B cell (primary cell): Measurements from ENCODE around the gene TMEM239. TPM values are rescaled to one million over a fixed set of nuclear protein-coding genes. Genes with fewer than 3 reads are reported as not detected.

Experiments used
- ATAC-seq: fragments of 200-7000 bp; cut with Tn5 transposase; one replicate; pipeline ENCODE4 v1.10.0; 2021; ENCODE audit warnings: low read depth, mild to moderate bottlenecking, moderate number of reproducible peaks, moderate library complexity
- CTCF ChIA-PET: fragments of 350-600 bp; sonication (Branson Sonifier 250); formaldehyde crosslinking; loops from one replicate; lab custom pipeline; 2021; ENCODE audit warnings: antibody characterized with exemption, inconsistent platforms; lab: Charles Lee
- POLR2A ChIA-PET: fragments of 350-600 bp; sonication (Branson Sonifier 250); formaldehyde crosslinking; loops from one replicate; lab custom pipeline; 2021; ENCODE audit warnings: antibody characterized with exemption; lab: Charles Lee
- DNase-seq: peaks from one replicate; pipeline ENCODE4 v3.0.0; 2013
- H2AFZ ChIP-seq: 2 replicates; pipeline ENCODE4 v1.6.1; 2012; ENCODE audit warnings: mild to moderate bottlenecking, low read depth, low read length; ENCODE audit not compliant: insufficient read depth, poor library complexity, severe bottlenecking
- H3K27ac ChIP-seq, 2 donors: 1 replicate in 1 of 2; 2 replicates in 1 of 2; pipeline ENCODE4 v1.5.1; 2012 to 2013; ENCODE audit warnings: low read length in 2 of 2, mild to moderate bottlenecking in 2 of 2, moderate library complexity in 1 of 2
- H3K27me3 ChIP-seq, 4 experiments: fragments of 200-600 bp in 1 of 4; sonication (generic) in 1 of 4; replicated peaks in 1 of 4; 1 replicate in 2 of 4; 2 replicates in 2 of 4; pipeline versions ENCODE4 v1.6.1 to v1.7.0; 2013 to 2016; ENCODE audit warnings: low read length in 3 of 4, mild to moderate bottlenecking in 2 of 4, mixed read lengths in 1 of 4, moderate library complexity in 1 of 4; ENCODE audit not compliant: insufficient read depth in 4 of 4, control insufficient read depth in 3 of 4; ENCODE audit errors: control extremely low read depth in 1 of 4
- H3K36me3 ChIP-seq, 2 experiments: replicated peaks in 1 of 2; 1 replicate in 1 of 2; 2 replicates in 1 of 2; pipeline versions ENCODE4 v1.6.1 to v1.7.1; 2013; ENCODE audit warnings: low read length in 1 of 2; ENCODE audit not compliant: insufficient read depth in 2 of 2, control insufficient read depth in 1 of 2; ENCODE audit errors: control extremely low read depth in 1 of 2, extremely low read depth in 1 of 2
- H3K4me1 ChIP-seq, 2 donors: fragments of 200-600 bp in 1 of 2; sonication (generic) in 1 of 2; 1 replicate in 1 of 2; 2 replicates in 1 of 2; pipeline versions ENCODE4 v1.5.1 to v1.6.1; 2013 to 2017; ENCODE audit warnings: low read length in 2 of 2; ENCODE audit not compliant: control insufficient read depth in 2 of 2, insufficient read depth in 2 of 2
- H3K4me2 ChIP-seq: replicated peaks from 2 replicates; pipeline ENCODE3; 2012; ENCODE audit warnings: mild to moderate bottlenecking, low read depth, low read length; ENCODE audit not compliant: poor library complexity, severe bottlenecking
- H3K4me3 ChIP-seq, 5 experiments: fragments of 200-600 bp in 1 of 5; sonication (generic) in 1 of 5; 1 replicate in 3 of 5; 2 replicates in 2 of 5; pipeline versions ENCODE4 v1.5.1 to v1.7.0; 2011 to 2016; ENCODE audit warnings: low read length in 4 of 5, mild to moderate bottlenecking in 4 of 5, low read depth in 2 of 5, control low read depth in 1 of 5, moderate library complexity in 1 of 5; ENCODE audit not compliant: insufficient read depth in 1 of 5; ENCODE audit errors: control extremely low read depth in 1 of 5, extremely low read depth in 1 of 5
- H3K79me2 ChIP-seq: fragments of 200-600 bp; sonication (generic); one replicate; pipeline ENCODE4 v1.6.0; 2016; ENCODE audit warnings: low read length; ENCODE audit not compliant: control insufficient read depth, insufficient read depth
- H3K9ac ChIP-seq: fragments of 200-600 bp; sonication (generic); 2 replicates; pipeline ENCODE4 v1.6.1; 2017; ENCODE audit warnings: mild to moderate bottlenecking, low read length, moderate library complexity
- H3K9me3 ChIP-seq, 3 donors: one replicate each; pipeline versions ENCODE4 v1.6.1 to v1.7.1; 2013; ENCODE audit warnings: low read length in 2 of 3; ENCODE audit not compliant: control insufficient read depth in 2 of 3, insufficient read depth in 1 of 3; ENCODE audit errors: control extremely low read depth in 1 of 3
- H4K20me1 ChIP-seq: 2 replicates; pipeline ENCODE4 v1.6.0; 2012; ENCODE audit warnings: mild to moderate bottlenecking, low read length; ENCODE audit not compliant: insufficient read depth, control insufficient read depth, poor library complexity, severe bottlenecking
- H3K27ac Mint-ChIP-seq: one replicate; pipeline ENCODE4 v1.8.0; 2021; ENCODE audit warnings: mixed read lengths
- H3K27me3 Mint-ChIP-seq: one replicate; pipeline ENCODE4 v1.8.0; 2021; ENCODE audit warnings: mixed read lengths
- H3K4me1 Mint-ChIP-seq: one replicate; pipeline ENCODE4 v1.8.0; 2021; ENCODE audit warnings: mixed read lengths
- H3K4me3 Mint-ChIP-seq: one replicate; pipeline ENCODE4 v1.8.0; 2021; ENCODE audit warnings: mixed read lengths
- H3K9me3 Mint-ChIP-seq: one replicate; pipeline ENCODE4 v1.8.0; 2022; ENCODE audit warnings: mixed read lengths; ENCODE audit not compliant: insufficient read depth
- EZH2 ChIP-seq: IDR thresholded peaks from 2 replicates; pipeline ENCODE4 v1.6.1; 2012; ENCODE audit warnings: borderline replicate concordance, low read depth, mild to moderate bottlenecking, moderate library complexity, low read length; ENCODE audit not compliant: insufficient read depth, poor library complexity, severe bottlenecking
- WGBS: methylation state at CpG from one replicate; pipeline ENCODE4 v1.1.5; 2013; ENCODE audit warnings: missing lambda C conversion rate; ENCODE audit not compliant: insufficient coverage; 5-methylcytosine and 5-hydroxymethylcytosine counted together
- intact Hi-C: fragments of 100-400 bp; cut with micrococcal nuclease; formaldehyde crosslinking; loops from one replicate; pipeline ENCODE4 v1.10.0; 2022
- polyA plus RNA-seq: library from polyadenylated mRNA; depleted of rRNA; stranded (reverse); fragments of >200 nt; gene quantifications from 2 replicates; pipeline ENCODE4 v1.2.3, GENCODE V29; 2012
- total RNA-seq, 2 donors: library from RNA; stranded (reverse); fragments of 120-200 nt in 1 of 2; gene quantifications; 1 replicate in 1 of 2; 2 replicates in 1 of 2; pipeline versions ENCODE4 v1.2.3 to v1.2.4, GENCODE V29; 2013 to 2022
- TF ChIP-seq, protein P1 (sequence below): fragments of 200-600 bp; IDR thresholded peaks from one replicate; pipeline ENCODE4 v1.8.0; 2022; ENCODE audit warnings: antibody characterized with exemption, mild to moderate bottlenecking

TMEM239 gene
- total and polyA plus RNA-seq, 2 donors (not counting 1 experiment from before 2014, with no cell fraction given) = not detected

DNA sequence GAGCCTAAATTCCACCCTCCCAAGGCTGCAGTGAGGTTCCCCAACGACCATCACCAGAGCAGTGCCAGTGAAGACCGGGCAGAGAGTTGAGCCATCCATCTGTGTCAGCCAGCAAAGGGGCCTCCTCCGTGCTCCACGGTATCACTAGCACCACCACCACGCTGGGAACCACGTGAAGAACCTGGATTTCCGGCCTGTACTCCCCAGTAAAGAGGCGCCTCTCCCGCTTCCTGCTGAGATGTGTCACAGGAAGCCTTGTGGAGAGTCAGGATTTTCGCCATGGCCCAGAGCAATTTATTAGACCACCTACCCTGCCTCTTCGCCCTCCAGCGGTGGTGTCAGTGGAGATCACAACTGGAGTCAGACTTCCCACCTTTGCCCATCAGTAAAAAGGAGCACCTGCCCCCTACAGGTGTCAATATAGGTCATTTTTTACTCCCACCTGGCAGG lies 44.5 kb upstream of the TMEM239 start:
- H3K27me3 Mint-ChIP-seq = peaks cover 40% of the 10 kb centered on the region
- H3K9me3 ChIP-seq = peaks cover 0 to 5% (median 0%) of the 10 kb centered on the region in 3 donors
- H3K27me3 ChIP-seq = peaks cover 0 to 15% (median 0%) of the 10 kb centered on the region in 4 experiments
- no peak overlapping the region for H3K4me3 ChIP-seq
- H3K27ac Mint-ChIP-seq = no peak overlapping the region
- ChIA-PET CTCF (no interaction called here), POLR2A (no interaction called here)
- H3K79me2 ChIP-seq = no peaks in the 10 kb centered on the region
- ATAC-seq (no peak), DNase-seq (no peak)
- no peak overlapping the region for H3K27ac ChIP-seq
- intact Hi-C loops = no loop called here
- no peak for TF ChIP-seq EZH2
- TF ChIP-seq, protein P1, sequence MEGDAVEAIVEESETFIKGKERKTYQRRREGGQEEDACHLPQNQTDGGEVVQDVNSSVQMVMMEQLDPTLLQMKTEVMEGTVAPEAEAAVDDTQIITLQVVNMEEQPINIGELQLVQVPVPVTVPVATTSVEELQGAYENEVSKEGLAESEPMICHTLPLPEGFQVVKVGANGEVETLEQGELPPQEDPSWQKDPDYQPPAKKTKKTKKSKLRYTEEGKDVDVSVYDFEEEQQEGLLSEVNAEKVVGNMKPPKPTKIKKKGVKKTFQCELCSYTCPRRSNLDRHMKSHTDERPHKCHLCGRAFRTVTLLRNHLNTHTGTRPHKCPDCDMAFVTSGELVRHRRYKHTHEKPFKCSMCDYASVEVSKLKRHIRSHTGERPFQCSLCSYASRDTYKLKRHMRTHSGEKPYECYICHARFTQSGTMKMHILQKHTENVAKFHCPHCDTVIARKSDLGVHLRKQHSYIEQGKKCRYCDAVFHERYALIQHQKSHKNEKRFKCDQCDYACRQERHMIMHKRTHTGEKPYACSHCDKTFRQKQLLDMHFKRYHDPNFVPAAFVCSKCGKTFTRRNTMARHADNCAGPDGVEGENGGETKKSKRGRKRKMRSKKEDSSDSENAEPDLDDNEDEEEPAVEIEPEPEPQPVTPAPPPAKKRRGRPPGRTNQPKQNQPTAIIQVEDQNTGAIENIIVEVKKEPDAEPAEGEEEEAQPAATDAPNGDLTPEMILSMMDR = no peak
- H4K20me1 ChIP-seq = no peaks in the 10 kb centered on the region
- H3K4me1 Mint-ChIP-seq = no peaks in the 10 kb centered on the region
- no peak overlapping the region for H2AFZ ChIP-seq
- H3K36me3 ChIP-seq = no peaks in the 10 kb centered on the region
- no peaks in the 10 kb centered on the region for H3K9me3 Mint-ChIP-seq
- 44% methylated on average over 9 of the region's 12 CpGs for WGBS
- H3K4me2 ChIP-seq = no peak overlapping the region
- H3K4me3 Mint-ChIP-seq = no peak overlapping the region
- H3K4me1 ChIP-seq = no peaks in the 10 kb centered on the region
- H3K9ac ChIP-seq = no peak overlapping the region

DNA sequence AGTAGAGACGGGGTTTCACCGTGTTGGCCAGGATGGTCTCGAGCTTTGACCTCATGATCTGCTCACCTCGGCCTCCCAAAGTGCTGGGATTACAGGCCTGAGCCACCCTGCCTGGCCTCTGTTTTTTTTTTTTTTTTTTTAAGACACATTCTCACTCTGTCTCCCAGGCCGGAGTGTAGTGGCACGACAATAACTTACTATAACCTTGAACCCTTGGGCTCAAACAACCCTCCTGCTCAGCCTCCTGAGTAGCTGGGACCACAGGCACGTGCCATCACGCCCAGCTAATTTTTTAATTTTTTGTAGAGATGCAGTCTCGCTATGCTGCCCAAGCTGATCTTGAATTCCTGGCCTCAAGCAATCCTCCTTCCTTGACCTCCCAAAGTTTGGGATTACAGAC lies 42.4 kb upstream of the TMEM239 start:
- no peak for TF ChIP-seq EZH2
- TF ChIP-seq, protein P1 = no peak
- POLR2A ChIA-PET = no interaction called here

More for the DNA sequence above, 42.4 kb upstream of the TMEM239 start:
- intact Hi-C loops = no loop called here
- Histone ChIP-seq H3K79me2 (no peaks in the 10 kb centered on the region), H3K27me3 (peaks cover 0 to 8% (median 0%) of the 10 kb centered on the region in 4 experiments), H2AFZ (no peak overlapping the region), H3K36me3 (no peaks in the 10 kb centered on the region), H4K20me1 (no peaks in the 10 kb centered on the region), H3K27ac (no peak overlapping the region), H3K4me1 (no peaks in the 10 kb centered on the region), H3K4me3 (no peak overlapping the region), H3K4me2 (no peak overlapping the region), H3K9me3 (peaks cover 0 to 7% (median 1%) of the 10 kb centered on the region in 3 donors), H3K9ac (no peak overlapping the region)
- ATAC-seq = no peak
- DNase-seq = no peak
- CTCF ChIA-PET = interaction anchor here (0.8 kb wide), 1 partner anchor 24 kb away, joined by 4 read pairs; no protein-coding TSS in a partner anchor
- Mint-ChIP-seq H3K4me3 (no peak overlapping the region), H3K27ac (no peak overlapping the region), H3K4me1 (no peaks in the 10 kb centered on the region), H3K27me3 (peaks cover 41% of the 10 kb centered on the region), H3K9me3 (no peaks in the 10 kb centered on the region)
- WGBS = 80% methylated on average over 6 of the region's 9 CpGs
